ENCODE data around the gene USP40. TPM values are rescaled to one million over a fixed set of nuclear protein-coding genes. Genes with fewer than 3 reads are reported as not detected.

The USP40 gene
- total and polyA plus RNA-seq, 2 of the 8 experiments (the other 6 are each of a cell fraction or from before 2014, with no cell fraction given) = 12.0 to 15.7 TPM

GRCh38 chr2:233439191-233439590 lies 127.4 kb downstream of the USP40 start:
- Histone ChIP-seq H4K5ac (ENCODE audit: insufficient read length, low read depth, low read length) (no peak overlapping the region), H3K27ac (ENCODE audit: low read depth, low read length) (no peak overlapping the region; the same call in 1 of the 2 replicates), H4K8ac (ENCODE audit: extremely low read depth, insufficient read depth, low read length) (no peak overlapping the region), H3K4me3 (ENCODE audit: extremely low read depth in 1 of 4, insufficient read depth in 2 of 4, low read depth in 3 of 4, low read length in 4 of 4) (no peak overlapping the region), H3K36me3 (ENCODE audit: control insufficient read depth in 2 of 4, insufficient read depth in 4 of 4, low read length in 3 of 4) (no peaks in the 10 kb centered on the region; a peak in 2 of 8 replicates), H2BK20ac (ENCODE audit: low read length) (no peak overlapping the region), H3K23me2 (ENCODE audit: low read depth, low read length) (no peaks in the 10 kb centered on the region), H3K79me1 (ENCODE audit: low read depth, low read length) (no peaks in the 10 kb centered on the region), H3K56ac (replicated peaks; ENCODE audit: insufficient read length, low read depth, low read length) (no peak overlapping the region), H2BK5ac (ENCODE audit: low read depth, low read length) (no peak overlapping the region), H3K18ac (ENCODE audit: extremely low read depth, low read length) (no peak overlapping the region), H3K79me2 (ENCODE audit: control insufficient read depth in 1 of 2, insufficient read depth in 2 of 2, low read length in 2 of 2) (no peaks in the 10 kb centered on the region), H3K4ac (replicated peaks; ENCODE audit: insufficient read length, low read depth, low read length) (no peak overlapping the region), H3K23ac (ENCODE audit: insufficient read length) (no peak overlapping the region), H3K4me2 (ENCODE audit: insufficient read depth in 1 of 2, low read depth in 2 of 2, low read length in 2 of 2) (no peak overlapping the region), H3K9me3 (ENCODE audit: insufficient read depth in 2 of 2, low read depth in 1 of 2, low read length in 1 of 2) (no peaks in the 10 kb centered on the region), H2AFZ (ENCODE audit: low read length) (no peak overlapping the region), H2BK120ac (replicated peaks; ENCODE audit: low read depth, low read length) (no peak overlapping the region), H3K9ac (replicated peaks in 1 of 4; ENCODE audit: extremely low read depth in 1 of 4, low read depth in 3 of 4, low read length in 3 of 4) (no peak overlapping the region), H3K27me3 (replicated peaks in 1 of 4; ENCODE audit: control insufficient read depth in 3 of 4, extremely low read depth in 1 of 4, insufficient read depth in 3 of 4, low read length in 3 of 4) (no peaks in the 10 kb centered on the region), H4K20me1 (replicated peaks in 1 of 2; ENCODE audit: control insufficient read depth in 1 of 2, insufficient read depth in 2 of 2, low read length in 2 of 2) (peaks cover under 1 to 11% of the 10 kb centered on the region in 2 experiments), H2BK12ac (ENCODE audit: low read depth, low read length) (no peak overlapping the region), H2BK15ac (ENCODE audit: low read length) (no peak overlapping the region), H3K14ac (ENCODE audit: insufficient read length) (no peak overlapping the region), H2AK5ac (ENCODE audit: low read depth, low read length) (no peak overlapping the region), H3K4me1 (replicated peaks in 1 of 4; ENCODE audit: control insufficient read depth in 3 of 4, insufficient read depth in 4 of 4, low read length in 3 of 4) (no peaks in the 10 kb centered on the region), H4K91ac (replicated peaks; ENCODE audit: insufficient read length, low read length) (no peak overlapping the region)
- TF ChIP-seq BRCA1 (IDR thresholded peaks at IDR 0.05; ENCODE audit: low read depth, low read length) = no peak
- TF ChIP-seq EZH2 (IDR thresholded peaks at IDR 0.05; ENCODE audit: low read depth, low read length, severe bottlenecking) = no peak
- TF ChIP-seq KDM5A (IDR thresholded peaks at IDR 0.05; ENCODE audit: low read length) = no peak
- TF ChIP-seq SP4 (IDR thresholded peaks at IDR 0.05; ENCODE audit: low read length) = no peak
- TF ChIP-seq GABPA (IDR thresholded peaks at IDR 0.05; ENCODE audit: borderline replicate concordance, insufficient read depth, low read length) = no peak
- TF ChIP-seq TAF1 (IDR thresholded peaks at IDR 0.05; ENCODE audit: low read depth, low read length) = no peak
- no peak for TF ChIP-seq RBBP5 (IDR thresholded peaks at IDR 0.05; ENCODE audit: borderline replicate concordance, low read depth, low read length)
- TF ChIP-seq KDM4A (IDR thresholded peaks at IDR 0.05; ENCODE audit: low read depth, low read length, severe bottlenecking) = no peak
- TF ChIP-seq HDAC6 (IDR thresholded peaks at IDR 0.05; ENCODE audit: low read depth, low read length) = no peak
- TF ChIP-seq POU5F1 (IDR thresholded peaks at IDR 0.05; ENCODE audit: low read depth, low read length) = no peak
- TF ChIP-seq MAFK (IDR thresholded peaks at IDR 0.05; ENCODE audit: low read depth, low read length) = no peak
- no peak for TF ChIP-seq MAX (IDR thresholded peaks at IDR 0.05)
- TF ChIP-seq SIRT6 (IDR thresholded peaks at IDR 0.05; ENCODE audit: low read length) = no peak
- no peak for TF ChIP-seq TAF7 (optimal IDR thresholded peaks at IDR 0.05; ENCODE audit: borderline replicate concordance, low read depth, low read length)
- TF ChIP-seq KDM1A (IDR thresholded peaks at IDR 0.05; ENCODE audit: borderline replicate concordance, low read length) = no peak
- CTCF ChIA-PET (ENCODE audit: partially characterized antibody) = interaction anchor here (0.9 to 7.7 kb wide), 6 partner anchors 10 to 118 kb away, joined by 3 to 77 read pairs (median 6); no protein-coding TSS in a partner anchor
- DNase-seq (ENCODE audit: low read depth in 1 of 2, low spot score in 2 of 2) (no peak), FAIRE-seq (no peak)
- POLR2A ChIA-PET (ENCODE audit: partially characterized antibody) = no interaction called here
- 91% methylated on average over 9 of the region's 9 CpGs; no CpG with 5 or more reads in 1 of the 2 experiments for WGBS, 2 experiments (ENCODE audit: extremely low coverage in 1 of 2, insufficient coverage in 1 of 2, insufficient read length in 1 of 2, insufficient replicate concordance in 2 of 2, low coverage in 1 of 2, low lambda C conversion rate in 2 of 2, missing lambda C conversion rate in 1 of 2)
